ENCODE results near the gene EPHA6.

The EPHA6 gene

DNA sequence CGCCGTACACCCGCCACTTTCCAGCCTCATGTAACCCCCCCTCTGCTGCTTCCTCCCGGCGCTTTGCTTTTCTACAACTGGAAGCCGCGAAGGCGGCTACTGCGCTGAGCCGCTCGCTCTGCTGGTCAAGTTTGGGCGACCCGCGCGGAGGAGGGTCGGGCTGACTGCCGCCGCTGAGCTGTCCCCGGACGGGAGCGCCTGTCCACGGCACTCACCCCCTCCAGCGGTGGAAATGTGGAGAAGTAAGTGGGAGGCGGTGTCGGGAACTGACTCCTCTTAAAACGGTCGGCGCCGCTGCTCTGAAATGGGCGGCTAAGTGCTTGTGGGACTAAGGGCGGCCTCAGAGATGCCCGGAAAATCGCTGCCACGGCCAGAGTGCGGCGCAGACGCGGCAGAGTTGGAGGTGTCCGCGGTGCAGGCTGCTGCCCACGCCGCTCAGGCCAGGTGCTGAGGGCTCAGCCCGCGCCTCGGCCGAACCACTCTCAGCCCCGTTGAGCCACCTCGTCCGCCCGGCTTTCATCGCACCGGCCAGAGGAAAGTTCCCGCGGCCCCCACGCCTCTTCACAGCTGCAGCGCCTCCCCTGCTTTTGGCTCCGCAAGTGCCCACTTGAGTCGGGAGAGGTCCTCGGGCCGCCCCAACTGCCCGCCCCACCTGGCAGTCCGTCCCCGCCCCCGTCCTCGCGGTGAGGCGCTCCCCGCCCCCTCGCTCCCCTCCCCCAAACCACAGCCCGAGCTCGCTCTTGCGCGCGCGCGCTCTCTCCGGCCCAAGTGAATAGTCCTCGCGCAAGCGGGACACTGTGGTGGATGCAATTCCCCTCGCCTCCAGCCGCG lies at the start of gene EPHA6:
EPHA6 (plus strand) TSS at position 775 of the 831 bp plus-strand sequence.
- DNase-seq: peak in 7 of 14 donors; percentile 15 to 75 (median 42)

DNA sequence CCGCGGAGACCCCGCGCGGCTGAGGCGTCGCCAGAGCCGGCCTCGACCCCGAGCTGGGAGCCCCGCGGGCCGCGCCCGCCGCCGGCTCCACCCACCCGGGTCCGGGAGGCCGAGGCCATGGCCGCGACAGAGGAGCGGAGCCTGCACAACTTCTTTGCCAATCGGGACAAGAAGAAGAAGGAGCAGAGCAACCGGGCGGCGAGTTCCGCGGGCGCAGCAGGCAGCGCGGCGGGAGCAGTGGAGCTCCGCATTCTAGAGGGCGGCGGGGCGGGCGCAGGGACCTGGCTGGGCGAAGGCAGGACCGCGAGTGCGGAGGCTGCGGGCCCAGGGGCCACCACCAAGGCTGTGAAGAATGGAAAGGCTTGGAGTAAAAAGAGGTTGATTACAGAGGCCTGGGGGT lies 37.6 kb upstream of the EPHA6 start:
- no peak for DNase-seq

DNA sequence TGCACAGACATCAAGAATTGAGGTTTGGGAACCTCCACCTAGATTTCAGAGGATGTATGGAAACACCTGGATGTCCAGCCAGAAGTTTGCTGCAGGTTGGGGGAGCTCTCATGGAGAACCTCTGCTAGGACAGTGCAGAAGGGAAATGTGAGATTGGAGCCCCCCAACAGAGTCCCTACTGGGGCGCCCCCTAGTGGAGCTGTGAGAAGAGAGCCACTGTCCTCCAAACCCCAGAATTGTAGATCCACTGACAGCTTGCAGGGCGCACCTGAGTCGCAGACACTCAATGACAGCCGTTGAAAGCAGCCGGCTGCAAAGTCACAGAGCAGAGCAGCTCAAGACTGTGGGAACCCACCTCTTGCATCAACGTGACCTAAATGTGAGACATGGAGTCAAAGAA lies 34.6 kb upstream of the EPHA6 start:
- DNase-seq: no peak

DNA sequence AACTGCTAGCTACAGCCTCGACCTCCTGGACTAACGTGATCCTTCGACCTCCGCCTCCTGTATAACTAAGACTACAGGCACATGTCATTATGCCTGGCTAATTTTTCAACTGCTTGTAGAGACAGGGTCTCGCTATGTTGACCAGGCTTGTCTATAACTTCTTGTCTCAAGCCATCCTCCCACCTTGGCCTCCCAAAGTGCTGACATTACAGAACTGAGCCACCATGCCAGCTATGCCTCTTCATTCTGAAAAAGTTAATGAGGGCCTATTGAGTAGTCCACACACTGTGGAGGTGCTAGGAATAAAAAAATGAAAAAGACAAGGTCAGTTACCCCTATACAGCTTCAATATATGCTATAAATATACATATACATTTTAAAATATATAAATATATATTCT lies 18.3 kb upstream of the EPHA6 start:
- no peak for DNase-seq

DNA sequence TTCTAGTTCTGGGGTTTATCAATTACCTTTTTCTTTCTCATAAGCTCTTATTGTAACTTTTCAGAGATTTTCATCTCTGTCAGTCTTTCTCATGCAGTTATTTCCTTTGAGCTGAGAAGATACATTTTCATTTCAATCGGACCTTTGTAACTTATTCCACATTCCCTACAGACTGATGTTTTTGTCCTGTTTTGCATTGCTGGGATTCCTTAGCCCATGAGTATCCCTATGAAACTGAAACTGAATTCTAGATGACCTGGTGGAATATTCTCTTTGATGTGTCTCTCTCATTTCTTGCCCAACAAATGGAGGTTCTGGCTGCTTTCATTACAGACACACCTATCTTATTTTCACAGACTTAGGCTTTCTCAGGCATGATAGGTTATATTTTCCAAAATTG lies 10.5 kb upstream of the EPHA6 start:
- peak in 1 of 14 donors; percentile 9 for DNase-seq

DNA sequence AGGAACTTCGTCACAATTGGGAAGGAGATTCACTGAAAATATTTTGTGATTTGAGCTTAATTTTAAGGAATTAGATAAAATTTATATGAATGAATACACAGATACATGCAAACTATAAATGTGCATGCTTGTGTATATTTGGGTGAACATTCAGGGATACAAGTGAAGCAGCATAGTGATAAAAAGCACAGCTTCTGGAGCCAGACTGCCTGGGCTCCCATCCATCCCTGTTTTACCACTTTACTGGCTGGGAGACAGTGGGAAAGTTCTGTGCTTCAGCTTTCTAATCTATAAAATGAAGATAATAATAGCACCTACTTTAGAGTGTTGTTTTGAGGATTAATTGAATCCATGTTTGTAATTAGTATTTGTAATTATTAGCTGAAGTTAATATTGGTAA lies 8.1 kb upstream of the EPHA6 start:
- peak in 1 of 14 donors; percentile 34 for DNase-seq

DNA sequence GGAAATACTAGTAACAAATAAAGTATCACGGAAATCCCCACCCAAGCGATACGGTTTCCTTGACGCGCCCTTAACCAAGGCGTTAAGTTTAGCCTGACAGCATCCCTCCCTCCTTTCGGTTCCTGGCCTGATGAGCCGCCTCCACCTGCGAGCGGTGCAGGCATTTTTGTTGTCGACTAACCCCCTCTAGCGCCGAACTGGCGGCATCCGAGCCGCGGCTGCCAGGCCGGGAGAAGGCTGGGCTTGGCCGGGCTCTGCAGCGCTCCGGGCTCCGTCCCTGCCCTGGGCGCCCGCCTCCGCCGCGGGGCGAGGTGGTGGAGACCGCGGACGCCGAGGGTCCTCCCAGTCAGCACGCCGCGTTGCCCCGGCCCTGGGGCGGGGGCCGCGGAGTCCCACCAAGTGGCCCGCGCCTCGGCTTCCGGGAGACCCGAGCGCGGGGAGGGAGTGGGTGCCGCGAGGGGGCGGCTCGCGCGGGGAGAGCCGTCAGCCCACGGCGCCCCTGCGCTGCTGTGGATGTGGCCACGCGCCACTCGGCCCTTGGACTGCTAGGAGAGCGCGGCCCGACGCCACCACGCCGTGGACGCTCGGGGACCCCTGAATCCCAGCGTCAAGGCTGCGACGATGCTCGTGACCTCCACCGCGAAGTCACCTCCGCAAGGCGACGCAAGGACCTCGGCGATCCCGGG lies 1.1 kb upstream of the EPHA6 start:
- DNase-seq: peak in 9 of 14 donors; percentile 18 to 82 (median 39)

DNA sequence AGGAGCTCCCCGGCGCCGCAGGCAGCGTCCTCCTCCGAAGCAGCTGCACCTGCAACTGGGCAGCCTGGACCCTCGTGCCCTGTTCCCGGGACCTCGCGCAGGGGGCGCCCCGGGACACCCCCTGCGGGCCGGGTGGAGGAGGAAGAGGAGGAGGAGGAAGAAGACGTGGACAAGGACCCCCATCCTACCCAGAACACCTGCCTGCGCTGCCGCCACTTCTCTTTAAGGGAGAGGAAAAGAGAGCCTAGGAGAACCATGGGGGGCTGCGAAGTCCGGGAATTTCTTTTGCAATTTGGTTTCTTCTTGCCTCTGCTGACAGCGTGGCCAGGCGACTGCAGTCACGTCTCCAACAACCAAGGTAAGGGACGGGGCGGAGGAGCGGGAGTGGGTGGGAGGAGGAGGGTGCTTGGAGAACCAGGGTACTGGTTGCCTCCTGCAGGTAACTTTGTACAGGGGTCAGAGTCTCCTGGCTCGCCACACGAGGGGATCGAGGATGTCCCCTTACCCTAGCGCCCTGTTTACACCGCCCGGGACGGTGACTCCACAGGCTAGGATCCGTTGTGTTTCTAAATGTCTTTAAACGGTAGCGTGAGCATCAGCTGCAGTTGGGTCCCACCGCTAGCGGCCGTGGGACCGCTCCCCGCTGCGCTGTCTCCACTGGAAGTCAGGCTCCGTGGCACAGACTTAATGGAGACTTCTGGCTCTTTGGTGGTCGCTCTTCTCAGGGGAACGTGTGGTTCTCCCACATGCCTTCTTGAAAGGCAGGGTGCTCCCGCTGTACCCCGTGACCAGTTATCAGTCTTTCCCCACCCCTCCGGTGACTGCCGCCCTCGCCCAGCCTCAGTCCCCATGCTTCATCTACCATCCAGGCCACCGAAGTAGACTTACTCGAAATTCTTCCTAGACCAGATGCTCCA lies 515 bp downstream of the EPHA6 start:
- peak in 2 of 14 donors; percentile 24 to 44 for DNase-seq

DNA sequence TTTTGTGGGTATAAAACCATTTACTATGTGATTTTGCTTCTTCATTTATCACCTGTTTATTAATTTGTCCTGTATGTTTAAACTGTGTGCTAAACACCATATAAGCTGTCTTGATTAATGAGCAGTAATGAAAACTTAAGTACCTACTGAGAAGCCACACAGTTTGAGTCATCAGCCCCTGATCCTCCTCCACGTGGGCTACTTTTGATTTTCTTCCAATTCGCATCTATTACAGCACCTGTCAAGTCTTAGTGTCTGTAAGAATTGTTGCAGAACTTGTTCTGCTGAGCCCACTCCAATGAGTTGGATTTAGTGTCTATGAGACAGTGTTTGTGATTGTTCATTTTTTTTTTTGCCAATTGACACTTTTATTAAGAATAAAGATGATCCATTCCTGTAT lies 16.8 kb downstream of the EPHA6 start:
- DNase-seq: no peak

DNA sequence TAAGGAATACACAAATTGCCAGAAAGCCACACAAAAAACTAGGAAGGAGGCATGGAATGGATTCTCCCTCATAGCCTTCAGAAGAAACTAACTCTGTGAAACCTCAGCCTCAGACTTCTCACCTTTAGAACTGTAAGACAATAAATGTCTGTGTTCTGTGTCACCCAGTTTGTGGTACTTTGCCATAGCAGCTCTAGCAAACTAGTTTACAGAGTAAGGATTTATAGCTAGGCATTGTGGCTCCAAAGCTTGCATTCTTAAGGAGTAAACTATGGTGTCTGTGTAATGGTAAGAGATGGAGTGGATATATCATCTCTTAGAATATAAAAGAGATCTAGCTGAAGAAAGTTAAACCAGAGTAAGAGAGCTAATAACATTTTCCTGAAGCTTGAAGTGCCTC lies 18.9 kb downstream of the EPHA6 start:
- no peak for DNase-seq

DNA sequence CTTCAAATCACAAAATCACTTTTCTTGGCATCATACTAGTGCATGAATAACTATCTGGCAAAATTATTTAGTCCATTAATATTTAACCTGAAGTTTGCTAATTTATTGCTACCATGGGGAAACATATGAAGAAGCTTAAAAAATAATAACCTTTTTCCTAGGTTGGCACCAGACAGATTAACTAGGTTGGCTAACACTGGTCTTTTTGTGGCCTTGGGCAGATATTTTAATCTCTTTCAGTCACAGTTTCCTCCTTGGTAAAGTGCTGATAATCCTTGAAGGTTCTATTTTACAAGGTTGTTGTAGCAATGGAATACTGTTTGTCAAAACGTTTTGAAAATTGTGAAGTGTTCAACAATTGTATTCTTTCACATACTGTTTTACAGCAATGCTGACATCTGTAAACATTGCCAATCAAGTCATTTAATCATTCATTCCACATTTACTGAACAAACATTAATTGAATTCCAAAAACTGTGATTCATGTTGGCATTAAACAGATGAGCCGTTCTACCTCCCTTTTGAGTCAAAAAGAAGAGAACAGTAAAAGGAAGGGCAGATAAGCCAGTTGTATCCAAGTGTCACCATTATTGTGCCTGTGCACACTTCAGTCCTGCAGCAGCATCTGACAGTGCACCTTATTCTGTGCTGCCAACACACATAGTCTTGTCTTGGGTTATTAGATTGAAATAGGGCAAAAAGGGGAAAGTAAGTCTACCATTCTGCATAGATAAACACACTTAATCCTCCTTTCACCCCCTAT lies 21.9 kb downstream of the EPHA6 start:
- DNase-seq: no peak

DNA sequence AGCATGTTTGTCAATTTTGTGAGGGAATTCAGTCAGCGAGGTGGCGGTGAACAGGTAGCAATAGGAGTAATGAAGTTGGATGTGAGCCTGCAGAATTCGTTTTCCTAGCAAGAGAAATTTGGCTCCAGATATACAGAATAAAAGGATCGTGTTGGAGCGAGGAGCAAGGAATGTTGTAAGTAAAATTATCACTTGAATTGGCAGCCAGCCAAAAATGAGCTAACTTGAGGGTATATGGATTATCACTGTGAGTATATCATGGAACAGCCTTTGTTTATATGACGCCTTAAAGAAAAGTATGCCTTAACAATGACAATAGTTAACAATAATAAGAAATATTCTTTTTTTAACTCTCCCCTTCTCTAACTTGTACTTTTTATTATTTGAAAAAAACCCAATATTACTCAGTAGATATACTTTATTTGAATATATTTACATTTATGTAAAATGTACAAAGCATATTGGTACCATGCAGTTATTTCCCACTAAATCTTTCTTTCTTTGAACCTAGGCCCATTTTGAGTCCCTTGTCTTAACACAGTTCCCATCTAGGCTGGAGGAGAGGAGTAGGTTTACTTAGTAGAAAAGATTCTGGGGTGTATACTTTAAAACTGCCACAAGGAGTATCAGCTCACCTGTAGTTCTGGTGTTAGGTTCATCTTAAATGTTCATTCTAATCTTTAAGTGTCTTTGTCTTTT lies 29.3 kb downstream of the EPHA6 start:
- peak in 1 of 14 donors; percentile 8 for DNase-seq

DNA sequence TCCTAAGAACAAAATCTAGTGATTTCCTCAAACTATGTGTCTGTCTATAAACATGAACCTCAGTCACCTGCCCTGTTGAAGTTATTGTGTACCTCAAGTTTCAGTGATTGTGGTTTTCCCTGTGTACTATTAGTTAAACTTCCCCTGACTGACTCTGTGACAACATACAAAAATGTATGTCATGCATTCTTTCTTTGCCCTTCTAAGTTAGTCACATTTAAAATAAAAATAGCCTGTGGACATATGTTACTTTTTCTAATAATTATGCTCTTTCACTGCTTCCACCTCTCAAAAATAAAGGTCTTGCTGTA lies 29.8 kb downstream of the EPHA6 start:
- DNase-seq: no peak

DNA sequence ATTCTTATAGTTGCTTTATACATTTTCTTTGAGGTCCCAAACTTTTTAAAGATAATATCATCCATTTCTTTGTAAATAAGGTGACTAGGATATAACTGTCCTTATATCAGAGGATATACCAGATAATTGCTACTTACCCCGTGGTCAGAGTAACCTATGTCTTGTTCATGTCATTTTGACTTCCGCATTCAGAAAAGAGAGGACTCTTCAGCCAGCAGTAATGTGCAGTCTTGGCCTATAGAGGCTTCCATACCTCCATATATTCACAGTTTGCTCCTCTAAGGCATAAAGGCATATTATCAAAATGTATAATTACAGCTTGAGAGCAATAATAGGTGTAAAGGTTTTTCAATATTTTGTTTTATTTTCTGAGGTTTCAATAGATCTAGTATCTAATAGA lies 38.5 kb downstream of the EPHA6 start:
- DNase-seq: no peak

DNA sequence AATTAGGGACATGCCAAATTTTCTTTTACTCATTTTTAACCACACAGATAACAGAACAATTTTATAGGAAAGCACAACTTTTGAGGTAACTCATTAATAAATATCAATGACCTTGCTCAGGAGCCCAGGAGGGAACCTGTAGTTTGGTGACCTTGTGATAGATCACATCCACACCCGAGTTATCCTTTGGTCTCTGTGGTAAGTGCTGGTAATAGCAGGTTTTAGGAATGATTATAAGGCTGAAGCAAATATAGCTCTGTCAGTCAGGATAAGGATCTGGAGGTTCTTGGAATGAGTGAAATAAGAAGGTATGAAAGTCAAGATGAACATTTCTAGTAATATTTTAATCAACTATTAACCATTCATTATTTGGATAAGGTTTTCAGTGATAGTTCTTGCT lies 46.5 kb downstream of the EPHA6 start:
- no peak for DNase-seq

DNA sequence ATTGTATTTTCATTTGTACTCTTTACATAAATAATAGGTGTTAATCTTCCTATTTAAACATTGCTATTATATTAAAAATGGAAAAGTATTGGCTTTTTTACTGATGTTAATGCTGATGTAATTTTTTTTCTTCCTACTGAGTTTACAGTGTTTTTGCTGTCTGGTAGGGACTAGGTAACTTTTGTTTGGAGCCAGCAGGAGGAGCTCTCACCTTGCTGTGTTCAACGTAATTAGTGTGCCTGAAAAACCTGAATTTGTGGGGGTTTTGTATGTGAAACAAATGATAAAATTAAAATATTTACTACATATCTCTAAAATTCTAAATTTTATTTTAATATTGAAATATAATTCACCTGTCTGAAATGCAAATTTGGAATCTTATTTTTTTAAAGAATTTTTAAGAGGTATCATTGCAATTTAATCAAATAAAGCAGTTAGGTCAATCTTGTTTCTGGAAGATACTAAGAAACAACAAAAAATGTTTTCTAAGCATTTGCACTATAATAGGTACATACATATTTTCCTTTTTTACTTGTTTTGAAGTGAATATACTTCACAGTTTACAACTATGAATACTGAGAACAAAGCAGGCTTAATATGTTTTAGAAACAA lies 48.8 kb downstream of the EPHA6 start:
- peak in 1 of 14 donors; percentile 15 for DNase-seq

DNA sequence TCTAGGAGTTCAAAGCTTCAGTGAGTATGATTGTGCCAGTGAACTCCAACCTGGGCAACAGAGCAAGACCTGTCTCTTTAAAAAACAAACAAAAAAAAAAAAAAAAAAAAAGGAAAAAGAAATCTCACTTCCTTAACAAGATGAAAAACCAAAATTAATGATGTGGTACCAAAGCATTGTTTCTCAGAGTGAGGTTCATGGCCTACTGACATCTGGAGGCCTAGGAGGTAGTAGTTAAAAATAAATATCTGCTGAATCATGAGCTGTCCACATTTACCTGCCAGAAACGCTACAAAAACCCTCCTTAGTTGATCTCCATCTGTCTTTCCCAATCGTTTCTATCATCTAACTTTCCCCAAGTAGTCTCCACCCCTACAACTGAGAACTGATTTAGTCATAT lies 51.2 kb downstream of the EPHA6 start:
- no peak for DNase-seq

DNA sequence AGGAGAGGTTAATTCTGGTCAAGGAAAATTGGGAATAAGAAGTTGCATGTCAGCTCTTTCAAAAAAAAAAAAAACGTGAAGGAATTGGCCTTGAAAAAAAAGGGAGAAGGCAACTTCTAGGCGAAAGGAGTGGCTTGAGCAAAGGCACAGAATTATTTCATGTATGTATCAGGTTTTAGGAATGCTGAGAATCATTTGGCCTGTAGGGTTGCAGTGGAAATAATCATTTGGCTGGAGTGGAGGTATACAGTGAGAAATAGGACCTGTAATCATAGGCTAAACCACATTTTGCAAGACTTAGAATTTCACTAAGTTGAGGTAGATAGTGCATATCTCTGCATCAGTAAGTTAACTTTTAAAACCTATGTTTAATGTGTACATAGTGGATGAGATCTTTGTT lies 54.9 kb downstream of the EPHA6 start:
- DNase-seq: no peak

DNA sequence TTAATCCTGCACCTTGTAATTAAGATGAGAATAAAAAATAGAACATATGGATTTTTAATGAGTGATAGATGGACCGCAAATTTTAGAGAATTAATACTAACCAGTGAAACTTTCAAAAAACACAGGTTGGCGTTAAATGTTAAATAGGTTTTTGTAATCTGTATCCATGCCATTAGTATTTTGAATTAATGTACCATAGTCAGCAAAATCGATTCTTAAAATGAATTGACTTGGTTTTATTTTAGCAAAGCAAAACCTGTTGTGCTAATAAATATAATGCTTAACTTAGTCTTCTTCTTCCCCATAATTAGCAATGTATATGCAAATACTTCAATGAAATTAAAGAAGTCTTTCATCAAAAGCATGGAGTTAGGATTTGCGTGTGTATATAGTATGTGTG lies 63.1 kb downstream of the EPHA6 start:
- DNase-seq: no peak

DNA sequence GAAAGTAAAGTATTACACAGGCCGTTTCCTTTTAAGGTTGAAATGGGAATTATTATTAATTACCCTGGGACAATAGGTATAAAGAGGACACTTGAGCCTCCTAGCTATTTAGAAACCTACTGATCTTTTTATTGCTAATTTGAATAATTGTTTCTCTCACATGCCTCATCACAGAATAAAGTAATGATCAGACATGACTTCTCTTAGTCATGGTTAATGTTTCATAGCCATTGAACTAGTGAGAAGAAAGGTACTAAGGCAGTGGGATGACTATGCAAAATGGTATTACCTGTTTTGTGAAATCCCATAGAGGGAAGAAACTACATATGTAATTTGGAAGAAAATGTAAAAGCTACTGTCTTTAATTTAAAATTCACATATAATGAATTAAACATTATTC lies 85.6 kb downstream of the EPHA6 start:
- no peak for DNase-seq

DNA sequence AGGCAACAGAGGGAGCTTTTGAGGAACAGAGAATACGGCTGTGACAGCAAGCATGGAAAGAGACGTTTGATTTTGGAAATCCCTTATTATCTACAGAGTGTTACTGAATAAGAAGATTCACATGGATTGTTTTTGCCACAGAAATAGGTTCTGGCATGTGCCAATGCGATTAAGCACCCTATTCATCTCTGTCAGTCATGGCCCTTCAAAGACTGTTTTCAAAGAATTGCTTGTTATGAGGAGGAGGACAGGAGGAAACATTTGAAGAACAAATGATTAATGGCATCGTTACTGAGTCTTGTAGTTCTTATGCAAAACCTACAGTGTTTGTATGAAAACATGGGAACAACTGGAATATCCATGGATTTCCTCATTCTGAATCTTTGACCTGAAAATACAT lies 86.2 kb downstream of the EPHA6 start:
- DNase-seq: no peak

Measured in C1 segment of cervical spinal cord (tissue), 14 donors.